SK-N-SH treated with all-trans-retinoic acid at 6 μM for 48 hours (cell line): Measurements from ENCODE around the gene FCER1G.

ENCODE experiments used
- ARNTL ChIP-seq: fragments of 450-650 bp; formaldehyde crosslinking; IDR thresholded peaks from 2 replicates; pipeline ENCODE4 v1.5.0; 2020; ENCODE audit warnings: low read depth, mild to moderate bottlenecking, moderate library complexity, borderline replicate concordance
- BACH2 ChIP-seq: fragments of 250-450 bp; sonication (Bioruptor Pico); IDR thresholded peaks from 2 replicates; pipeline ENCODE4 v1.9.0; 2021; ENCODE audit warnings: mild to moderate bottlenecking, borderline replicate concordance
- CSDC2 ChIP-seq: fragments of 250-450 bp; sonication (Bioruptor Pico); IDR thresholded peaks from 2 replicates; pipeline ENCODE4 v1.5.0; 2020; ENCODE audit warnings: mild to moderate bottlenecking, moderate library complexity
- ESRRG ChIP-seq: fragments of 250-450 bp; sonication (Bioruptor Pico); IDR thresholded peaks from 2 replicates; pipeline ENCODE4 v1.6.1; 2021; ENCODE audit warnings: mild to moderate bottlenecking
- ISL1 ChIP-seq: fragments of 250-450 bp; sonication (Bioruptor Pico); IDR thresholded peaks from 2 replicates; pipeline ENCODE4 v2.1.2; 2022; ENCODE audit warnings: mild to moderate bottlenecking, moderate library complexity
- OSR1 ChIP-seq: fragments of 250-450 bp; sonication (Bioruptor Pico); IDR thresholded peaks from 2 replicates; pipeline ENCODE4 v1.8.0; 2022; ENCODE audit warnings: moderate library complexity, mild to moderate bottlenecking, inconsistent platforms
- RARB ChIP-seq: fragments of 250-450 bp; sonication (Bioruptor Pico); IDR thresholded peaks from 2 replicates; pipeline ENCODE4 v1.8.0; 2021; ENCODE audit warnings: mild to moderate bottlenecking, moderate library complexity
- TOX ChIP-seq: fragments of 250-450 bp; sonication (Bioruptor Pico); IDR thresholded peaks from 2 replicates; pipeline ENCODE4 v1.8.0; 2021; ENCODE audit warnings: mild to moderate bottlenecking, moderate library complexity, borderline replicate concordance
- ZC3H10 ChIP-seq: fragments of 250-450 bp; sonication (Bioruptor Pico); IDR thresholded peaks from 2 replicates; pipeline ENCODE4 v1.5.1; 2021; ENCODE audit warnings: mild to moderate bottlenecking, moderate library complexity
- ZFP3 ChIP-seq: fragments of 250-450 bp; sonication (Bioruptor Pico); IDR thresholded peaks from 2 replicates; pipeline ENCODE4 v1.5.0; 2020; ENCODE audit warnings: mild to moderate bottlenecking, moderate library complexity
- ZFP30 ChIP-seq: fragments of 450-650 bp; formaldehyde crosslinking; IDR thresholded peaks from 2 replicates; pipeline ENCODE4 v1.5.0; 2022; ENCODE audit warnings: mild to moderate bottlenecking, moderate library complexity
- TF ChIP-seq, protein P1 (sequence below): fragments of 250-450 bp; sonication (Bioruptor Pico); IDR thresholded peaks from 2 replicates; pipeline ENCODE4 v1.5.1; 2020; ENCODE audit warnings: low read depth, mild to moderate bottlenecking, moderate library complexity
- TF ChIP-seq, protein P2 (sequence below): fragments of 250-450 bp; sonication (Bioruptor Pico); IDR thresholded peaks from 2 replicates; pipeline ENCODE4 v1.8.0; 2020; ENCODE audit warnings: mild to moderate bottlenecking, moderate library complexity, borderline replicate concordance
- TF ChIP-seq, protein P3 (sequence below): fragments of 250-450 bp; sonication (Bioruptor Pico); IDR thresholded peaks from 2 replicates; pipeline ENCODE4 v1.8.0; 2021; ENCODE audit warnings: low read depth, mild to moderate bottlenecking, moderate library complexity, borderline replicate concordance

DNA sequence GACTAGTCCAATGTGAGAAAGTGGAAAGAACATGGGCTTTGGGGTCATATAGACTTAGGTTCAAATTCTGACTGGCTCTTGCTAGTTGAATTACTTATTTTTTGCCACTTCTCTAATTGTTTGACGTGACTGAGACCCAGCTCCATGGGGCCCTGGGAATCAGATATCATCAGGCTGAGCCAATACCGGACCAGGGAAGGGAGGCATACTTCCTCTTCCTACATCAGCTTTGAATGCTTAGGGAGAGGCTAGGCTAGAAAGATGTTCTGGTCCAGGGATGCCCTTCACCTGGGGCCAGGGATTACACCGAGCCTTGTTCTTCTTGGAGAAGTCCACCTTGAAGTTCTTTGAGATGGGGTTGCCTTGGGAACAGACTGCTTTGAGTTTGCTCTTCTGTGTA, 26.6 kb downstream of the FCER1G start:
- TF ChIP-seq, protein P1, sequence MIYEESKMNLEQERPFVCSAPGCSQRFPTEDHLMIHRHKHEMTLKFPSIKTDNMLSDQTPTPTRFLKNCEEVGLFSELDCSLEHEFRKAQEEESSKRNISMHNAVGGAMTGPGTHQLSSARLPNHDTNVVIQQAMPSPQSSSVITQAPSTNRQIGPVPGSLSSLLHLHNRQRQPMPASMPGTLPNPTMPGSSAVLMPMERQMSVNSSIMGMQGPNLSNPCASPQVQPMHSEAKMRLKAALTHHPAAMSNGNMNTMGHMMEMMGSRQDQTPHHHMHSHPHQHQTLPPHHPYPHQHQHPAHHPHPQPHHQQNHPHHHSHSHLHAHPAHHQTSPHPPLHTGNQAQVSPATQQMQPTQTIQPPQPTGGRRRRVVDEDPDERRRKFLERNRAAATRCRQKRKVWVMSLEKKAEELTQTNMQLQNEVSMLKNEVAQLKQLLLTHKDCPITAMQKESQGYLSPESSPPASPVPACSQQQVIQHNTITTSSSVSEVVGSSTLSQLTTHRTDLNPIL (CRISPR knock-in tag) = no peak
- TF ChIP-seq ESRRG (no peak), TOX (CRISPR knock-in tag) (no peak), ZFP30 (CRISPR knock-in tag) (no peak), ARNTL (CRISPR knock-in tag) (no peak), CSDC2 (CRISPR knock-in tag) (no peak), ZC3H10 (CRISPR knock-in tag) (no peak), ISL1 (no peak), RARB (no peak), BACH2 (CRISPR knock-in tag) (no peak), OSR1 (CRISPR knock-in tag) (no peak), ZFP3 (CRISPR knock-in tag) (no peak)
- TF ChIP-seq, protein P2, sequence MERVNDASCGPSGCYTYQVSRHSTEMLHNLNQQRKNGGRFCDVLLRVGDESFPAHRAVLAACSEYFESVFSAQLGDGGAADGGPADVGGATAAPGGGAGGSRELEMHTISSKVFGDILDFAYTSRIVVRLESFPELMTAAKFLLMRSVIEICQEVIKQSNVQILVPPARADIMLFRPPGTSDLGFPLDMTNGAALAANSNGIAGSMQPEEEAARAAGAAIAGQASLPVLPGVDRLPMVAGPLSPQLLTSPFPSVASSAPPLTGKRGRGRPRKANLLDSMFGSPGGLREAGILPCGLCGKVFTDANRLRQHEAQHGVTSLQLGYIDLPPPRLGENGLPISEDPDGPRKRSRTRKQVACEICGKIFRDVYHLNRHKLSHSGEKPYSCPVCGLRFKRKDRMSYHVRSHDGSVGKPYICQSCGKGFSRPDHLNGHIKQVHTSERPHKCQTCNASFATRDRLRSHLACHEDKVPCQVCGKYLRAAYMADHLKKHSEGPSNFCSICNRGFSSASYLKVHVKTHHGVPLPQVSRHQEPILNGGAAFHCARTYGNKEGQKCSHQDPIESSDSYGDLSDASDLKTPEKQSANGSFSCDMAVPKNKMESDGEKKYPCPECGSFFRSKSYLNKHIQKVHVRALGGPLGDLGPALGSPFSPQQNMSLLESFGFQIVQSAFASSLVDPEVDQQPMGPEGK (CRISPR knock-in tag) = no peak
- TF ChIP-seq, protein P3, sequence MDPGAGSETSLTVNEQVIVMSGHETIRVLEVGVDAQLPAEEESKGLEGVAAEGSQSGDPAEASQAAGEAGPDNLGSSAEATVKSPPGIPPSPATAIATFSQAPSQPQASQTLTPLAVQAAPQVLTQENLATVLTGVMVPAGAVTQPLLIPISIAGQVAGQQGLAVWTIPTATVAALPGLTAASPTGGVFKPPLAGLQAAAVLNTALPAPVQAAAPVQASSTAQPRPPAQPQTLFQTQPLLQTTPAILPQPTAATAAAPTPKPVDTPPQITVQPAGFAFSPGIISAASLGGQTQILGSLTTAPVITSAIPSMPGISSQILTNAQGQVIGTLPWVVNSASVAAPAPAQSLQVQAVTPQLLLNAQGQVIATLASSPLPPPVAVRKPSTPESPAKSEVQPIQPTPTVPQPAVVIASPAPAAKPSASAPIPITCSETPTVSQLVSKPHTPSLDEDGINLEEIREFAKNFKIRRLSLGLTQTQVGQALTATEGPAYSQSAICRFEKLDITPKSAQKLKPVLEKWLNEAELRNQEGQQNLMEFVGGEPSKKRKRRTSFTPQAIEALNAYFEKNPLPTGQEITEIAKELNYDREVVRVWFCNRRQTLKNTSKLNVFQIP (CRISPR knock-in tag) = no peak
